Measurements from ENCODE around the gene ATP1A3. TPM values are rescaled to one million over a fixed set of nuclear protein-coding genes. Genes with fewer than 3 reads are reported as not detected.
"Not testable (repeated sequence)": the region's sequence is repeated elsewhere in the genome, so short reads cannot be mapped to it uniquely, and the experiment has no call there.

ATP1A3 gene
- total RNA-seq, 1 donor from 2014 or later = 1.8 TPM

DNA sequence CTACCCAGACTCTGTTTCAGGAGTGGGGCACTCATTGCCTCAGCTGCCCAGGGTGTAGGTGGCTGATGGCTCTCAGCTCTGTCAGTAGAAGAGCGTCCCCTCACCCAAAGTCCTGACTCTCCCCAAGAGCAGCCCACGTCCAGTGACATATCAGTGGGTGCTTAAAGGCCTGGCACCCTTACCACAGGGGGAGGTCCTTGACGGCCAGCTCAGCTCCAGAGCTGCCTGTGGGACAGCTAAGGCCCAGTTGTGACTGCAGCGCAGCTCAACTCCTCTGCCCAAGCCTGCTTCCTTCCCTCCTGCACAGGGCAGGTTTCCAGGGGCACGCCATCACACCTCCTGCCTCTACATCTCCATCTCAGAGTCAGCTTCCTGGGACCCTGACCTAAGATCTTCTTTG lies 43.6 kb upstream of the ATP1A3 start:
- ChIA-PET POLR2A (no interaction called here), CTCF (no interaction called here)
- Mint-ChIP-seq H3K4me1 (peaks cover 4% of the 10 kb centered on the region), H3K9me3 (no peaks in the 10 kb centered on the region), H3K4me3 (no peak overlapping the region), H3K27ac (no peak overlapping the region), H3K36me3 (ENCODE audit: low read depth) (no peaks in the 10 kb centered on the region), H3K27me3 (peaks cover 1% of the 10 kb centered on the region)
- intact Hi-C loops (cut with micrococcal nuclease) = no loop called here
- TF ChIP-seq, protein P1, sequence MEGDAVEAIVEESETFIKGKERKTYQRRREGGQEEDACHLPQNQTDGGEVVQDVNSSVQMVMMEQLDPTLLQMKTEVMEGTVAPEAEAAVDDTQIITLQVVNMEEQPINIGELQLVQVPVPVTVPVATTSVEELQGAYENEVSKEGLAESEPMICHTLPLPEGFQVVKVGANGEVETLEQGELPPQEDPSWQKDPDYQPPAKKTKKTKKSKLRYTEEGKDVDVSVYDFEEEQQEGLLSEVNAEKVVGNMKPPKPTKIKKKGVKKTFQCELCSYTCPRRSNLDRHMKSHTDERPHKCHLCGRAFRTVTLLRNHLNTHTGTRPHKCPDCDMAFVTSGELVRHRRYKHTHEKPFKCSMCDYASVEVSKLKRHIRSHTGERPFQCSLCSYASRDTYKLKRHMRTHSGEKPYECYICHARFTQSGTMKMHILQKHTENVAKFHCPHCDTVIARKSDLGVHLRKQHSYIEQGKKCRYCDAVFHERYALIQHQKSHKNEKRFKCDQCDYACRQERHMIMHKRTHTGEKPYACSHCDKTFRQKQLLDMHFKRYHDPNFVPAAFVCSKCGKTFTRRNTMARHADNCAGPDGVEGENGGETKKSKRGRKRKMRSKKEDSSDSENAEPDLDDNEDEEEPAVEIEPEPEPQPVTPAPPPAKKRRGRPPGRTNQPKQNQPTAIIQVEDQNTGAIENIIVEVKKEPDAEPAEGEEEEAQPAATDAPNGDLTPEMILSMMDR (IDR thresholded peaks at IDR 0.05) = no peak
- DNase-seq = no peak
- ATAC-seq (ENCODE audit: low read depth) = no peak

DNA sequence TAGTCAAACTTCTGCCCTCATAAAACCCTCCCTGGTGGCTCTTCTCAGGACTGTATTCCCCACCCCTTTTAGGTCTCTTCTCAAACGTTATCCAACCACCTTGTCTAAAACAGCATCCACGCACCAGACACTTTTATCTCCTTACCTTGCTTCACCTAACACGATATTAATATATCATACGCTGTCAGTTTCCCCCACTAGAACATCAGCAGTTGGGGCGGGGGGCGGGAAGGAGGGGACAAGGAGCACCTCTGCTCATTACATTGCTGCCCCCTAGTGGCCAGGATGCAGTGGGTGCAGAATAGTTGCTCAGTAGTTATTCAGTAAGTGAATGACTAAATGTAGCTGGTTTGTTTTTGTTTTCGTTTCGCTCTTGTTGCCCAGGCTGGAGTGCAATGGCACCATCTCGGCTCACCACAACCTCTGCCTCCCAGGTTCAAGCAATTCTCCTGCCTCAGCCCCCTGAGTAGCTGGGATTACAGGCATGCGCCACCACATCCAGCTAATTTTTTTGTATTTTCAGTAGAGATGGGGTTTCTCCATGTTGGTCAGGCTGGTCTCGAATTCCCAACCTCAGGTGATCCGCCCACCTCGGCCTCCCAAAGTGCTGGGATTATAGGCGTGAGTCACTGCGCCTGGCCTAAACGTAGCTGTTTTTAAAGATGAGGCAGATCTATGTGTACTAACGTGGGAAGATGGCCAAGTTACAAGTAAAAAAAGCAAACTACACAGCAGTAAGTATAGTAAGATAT lies 40.8 kb upstream of the ATP1A3 start:
- CTCF ChIA-PET = interaction anchor here (0.7 to 1.6 kb wide), 7 partner anchors 10 to 596 kb away, joined by 3 to 7 read pairs (median 4); partner anchors contain the start of gene RABAC1
- H3K27ac Mint-ChIP-seq; H3K36me3 Mint-ChIP-seq (ENCODE audit: low read depth); H3K27me3 Mint-ChIP-seq; H3K4me1 Mint-ChIP-seq; H3K4me3 Mint-ChIP-seq; H3K9me3 Mint-ChIP-seq; POLR2A ChIA-PET; DNase-seq: not testable (repeated sequence)
- intact Hi-C loops (cut with micrococcal nuclease) = loop anchor here (1.0 kb wide), 3 partner anchors 76 to 176 kb away; partner anchors contain the start of gene RABAC1
- TF ChIP-seq, protein P1 (IDR thresholded peaks at IDR 0.05) = peak; percentile 50
- peak; percentile 81 for ATAC-seq (ENCODE audit: low read depth)

DNA sequence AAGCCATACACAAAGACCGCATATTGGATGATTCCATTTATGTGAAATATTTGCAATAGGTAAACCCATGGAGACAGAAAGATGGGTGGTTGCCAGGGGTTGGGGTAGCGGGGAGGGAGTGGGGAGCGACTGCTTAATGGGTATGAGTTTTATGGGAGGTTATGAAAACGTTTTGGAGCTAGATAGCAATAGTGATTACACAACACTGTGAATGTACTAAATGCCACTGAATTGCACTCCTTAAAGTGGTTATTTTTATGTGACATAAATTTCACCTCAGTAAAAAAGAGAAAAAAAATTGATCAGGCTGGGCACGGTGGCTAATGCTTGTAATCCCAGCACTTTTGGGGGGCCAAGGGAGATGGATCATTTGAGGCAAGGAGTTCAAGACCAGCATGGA lies 39.4 kb upstream of the ATP1A3 start:
- intact Hi-C loops (cut with micrococcal nuclease) = no loop called here
- Mint-ChIP-seq H3K36me3 (ENCODE audit: low read depth) (no peaks in the 10 kb centered on the region), H3K27ac (no peak overlapping the region), H3K4me3 (no peak overlapping the region), H3K9me3 (no peaks in the 10 kb centered on the region), H3K4me1 (peaks cover 4% of the 10 kb centered on the region), H3K27me3 (peaks cover 12% of the 10 kb centered on the region)
- TF ChIP-seq, protein P1 (IDR thresholded peaks at IDR 0.05) = no peak
- ATAC-seq (ENCODE audit: low read depth) (no peak), DNase-seq (no peak)
- ChIA-PET CTCF (no interaction called here), POLR2A (interaction anchor here (0.7 kb wide), 1 partner anchor 97 kb away, joined by 11 read pairs; no protein-coding TSS in a partner anchor)

DNA sequence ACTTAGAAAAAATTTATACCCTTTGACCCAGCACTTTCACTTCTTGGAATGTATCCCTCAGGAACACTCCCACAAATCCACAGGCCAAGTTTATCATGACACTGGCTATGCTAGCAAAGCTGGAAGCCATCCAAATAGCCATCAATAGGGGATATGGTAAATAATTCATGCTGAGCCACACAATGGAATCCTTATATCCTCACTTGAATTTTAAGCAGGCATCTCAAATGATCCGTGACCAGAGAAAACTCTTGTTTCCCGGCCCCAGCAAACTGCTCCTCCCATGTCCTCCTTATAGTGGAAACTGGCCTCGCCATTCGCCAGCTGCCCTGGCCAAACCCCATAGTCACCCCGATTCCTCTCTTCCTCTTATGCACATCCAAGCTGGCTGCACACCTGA lies 38.4 kb upstream of the ATP1A3 start:
- TF ChIP-seq, protein P1 (IDR thresholded peaks at IDR 0.05) = no peak

DNA sequence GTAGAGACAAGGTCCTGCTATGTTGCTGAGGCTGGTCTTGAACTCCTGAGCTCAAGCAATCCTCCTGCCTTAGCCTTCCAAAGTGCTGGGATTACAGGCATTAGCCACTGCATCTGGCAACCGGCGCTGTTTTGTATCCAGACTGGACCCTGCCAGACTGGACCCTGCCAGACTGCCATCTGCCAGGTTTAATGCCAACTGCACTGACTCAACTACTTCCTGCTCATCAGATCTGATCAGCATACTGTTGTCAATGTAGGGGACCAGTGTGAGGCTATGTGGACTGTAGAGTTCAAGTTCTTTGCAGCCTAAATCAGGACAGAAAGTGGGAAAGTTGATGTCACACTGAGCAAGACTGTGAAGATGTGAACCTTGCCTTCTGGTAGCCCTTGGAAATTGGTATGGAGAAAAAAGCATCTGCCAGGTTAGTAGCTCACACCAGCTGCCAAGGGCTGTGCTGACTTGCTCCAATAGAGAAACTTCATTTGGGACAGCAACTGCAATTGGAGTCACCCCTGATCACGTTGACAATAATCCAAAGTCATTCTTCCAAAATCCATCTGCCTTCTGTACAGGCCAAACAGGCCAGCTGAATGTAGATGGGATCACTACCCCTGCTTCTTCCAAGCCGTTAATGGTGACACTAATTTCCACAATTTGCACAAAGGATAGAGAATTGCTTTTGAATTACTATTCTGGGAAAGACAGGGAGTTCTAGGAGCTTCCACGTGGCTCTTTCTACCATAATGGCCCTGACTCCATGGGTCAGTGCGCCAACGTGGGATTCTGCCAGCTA lies 36.8 kb upstream of the ATP1A3 start:
- DNase-seq = no peak
- Mint-ChIP-seq H3K27ac (no peak overlapping the region), H3K4me1 (peaks cover 4% of the 10 kb centered on the region), H3K27me3 (peaks cover 18% of the 10 kb centered on the region), H3K4me3 (no peak overlapping the region), H3K36me3 (ENCODE audit: low read depth) (no peaks in the 10 kb centered on the region), H3K9me3 (no peaks in the 10 kb centered on the region)
- intact Hi-C loops (cut with micrococcal nuclease) = no loop called here
- ChIA-PET CTCF (no interaction called here), POLR2A (no interaction called here)
- no peak for ATAC-seq (ENCODE audit: low read depth)
- TF ChIP-seq, protein P1 (IDR thresholded peaks at IDR 0.05) = no peak

More for the DNA sequence above, 38.4 kb upstream of the ATP1A3 start:
- intact Hi-C loops (cut with micrococcal nuclease) = no loop called here
- Mint-ChIP-seq H3K9me3 (no peaks in the 10 kb centered on the region), H3K4me3 (no peak overlapping the region), H3K36me3 (ENCODE audit: low read depth) (no peaks in the 10 kb centered on the region), H3K27ac (no peak overlapping the region), H3K27me3 (peaks cover 14% of the 10 kb centered on the region), H3K4me1 (peaks cover 4% of the 10 kb centered on the region)
- DNase-seq = no peak
- no peak for ATAC-seq (ENCODE audit: low read depth)
- ChIA-PET POLR2A (interaction anchor here (0.7 kb wide), 1 partner anchor 734 kb away, joined by 4 read pairs; no protein-coding TSS in a partner anchor), CTCF (no interaction called here)

Measured in activated B cell treated with CpG ODN at 0.5 μM for 24 hours (primary cell).